HEK293 (cell line): ENCODE results near the gene TMPRSS5.

Experiments
- CTCF ChIA-PET: fragments of 350-600 bp; formaldehyde crosslinking; extraction: SDS; loops from one replicate; lab custom pipeline; 2021; ENCODE audit warnings: antibody characterized with exemption; lab: Yijun Ruan, JAX
- POLR2A ChIA-PET: fragments of 300-600 bp; formaldehyde crosslinking; extraction: SDS; loops from one replicate; lab custom pipeline; 2020; ENCODE audit warnings: antibody characterized with exemption, inconsistent platforms; lab: Yijun Ruan, JAX
- H3K27ac ChIP-seq: fragments of 200-500 bp; sonication (Bioruptor generic); 2 replicates; pipeline ENCODE4 v1.5.1; 2014; ENCODE audit warnings: low read depth, low read length, control low read depth, inconsistent platforms; ENCODE audit errors: extremely low read depth
- H3K36me3 ChIP-seq, 2 experiments: fragments of 200-500 bp in 1 of 2; sonication (Bioruptor generic) in 1 of 2; 1 replicate in 1 of 2; 2 replicates in 1 of 2; pipeline ENCODE4 v1.5.1; 2014 to 2017; ENCODE audit warnings: inconsistent platforms in 2 of 2, low read length in 2 of 2; ENCODE audit not compliant: control insufficient read depth in 2 of 2, insufficient read depth in 1 of 2
- H3K4me1 ChIP-seq: fragments of 200-500 bp; sonication (Bioruptor generic); 2 replicates; pipeline ENCODE4 v1.5.1; 2014; ENCODE audit warnings: mild to moderate bottlenecking, low read length, inconsistent platforms; ENCODE audit not compliant: control insufficient read depth, insufficient read depth
- H3K4me3 ChIP-seq: 2 replicates; pipeline ENCODE4 v1.5.1; 2011; ENCODE audit warnings: low read depth, mild to moderate bottlenecking, control low read depth, low read length, moderate library complexity
- H3K9me3 ChIP-seq: fragments of 200-500 bp; sonication (Bioruptor generic); 2 replicates; pipeline ENCODE4 v1.5.1; 2014; ENCODE audit warnings: low read depth, low read length, inconsistent platforms; ENCODE audit not compliant: control insufficient read depth, insufficient read depth
- BCL6B ChIP-seq: fragments of 450-650 bp; formaldehyde crosslinking; IDR thresholded peaks from 2 replicates; pipeline ENCODE4 v1.5.1; 2017; ENCODE audit warnings: missing biosample characterization, missing genetic modification characterization
- PRDM6 ChIP-seq: fragments of 450-650 bp; formaldehyde crosslinking; IDR thresholded peaks from 2 replicates; pipeline ENCODE4 v1.5.1; 2017; ENCODE audit warnings: missing biosample characterization, missing genetic modification characterization
- SCRT1 ChIP-seq: fragments of 450-650 bp; formaldehyde crosslinking; IDR thresholded peaks from 2 replicates; pipeline ENCODE4 v1.5.1; 2016; ENCODE audit warnings: missing biosample characterization, missing genetic modification characterization, borderline replicate concordance
- SETDB1 ChIP-seq: IDR thresholded peaks from one replicate; pipeline ENCODE4 v1.6.1; 2017; ENCODE audit warnings: mild to moderate bottlenecking, low read length, moderate library complexity, mixed read lengths; ENCODE audit not compliant: insufficient read length
- ZBTB17 ChIP-seq: fragments of 450-650 bp; formaldehyde crosslinking; IDR thresholded peaks from 2 replicates; pipeline ENCODE4 v1.5.1; 2016; ENCODE audit warnings: missing biosample characterization, missing genetic modification characterization
- ZBTB21 ChIP-seq: fragments of 450-650 bp; formaldehyde crosslinking; IDR thresholded peaks from 2 replicates; pipeline ENCODE4 v1.5.1; 2017; ENCODE audit warnings: missing biosample characterization, missing genetic modification characterization
- ZNF10 ChIP-seq: fragments of 450-650 bp; formaldehyde crosslinking; IDR thresholded peaks from 2 replicates; pipeline ENCODE4 v1.5.1; 2017; ENCODE audit warnings: missing biosample characterization, missing genetic modification characterization
- ZNF112 ChIP-seq: fragments of 450-650 bp; formaldehyde crosslinking; IDR thresholded peaks from 2 replicates; pipeline ENCODE4 v1.5.0; 2017; ENCODE audit warnings: missing biosample characterization, missing genetic modification characterization
- ZNF174 ChIP-seq: fragments of 450-650 bp; formaldehyde crosslinking; IDR thresholded peaks from 2 replicates; pipeline ENCODE4 v1.5.0; 2017; ENCODE audit warnings: missing biosample characterization, mild to moderate bottlenecking, missing genetic modification characterization
- ZNF214 ChIP-seq: fragments of 450-650 bp; formaldehyde crosslinking; IDR thresholded peaks from 2 replicates; pipeline ENCODE4 v1.5.1; 2017; ENCODE audit warnings: missing biosample characterization, mild to moderate bottlenecking, missing genetic modification characterization, borderline replicate concordance
- ZNF221 ChIP-seq: fragments of 450-650 bp; formaldehyde crosslinking; IDR thresholded peaks from 2 replicates; pipeline ENCODE4 v1.5.1; 2017; ENCODE audit warnings: missing biosample characterization, missing genetic modification characterization, borderline replicate concordance
- ZNF292 ChIP-seq: fragments of 450-650 bp; formaldehyde crosslinking; IDR thresholded peaks from 2 replicates; pipeline ENCODE4 v1.5.1; 2016; ENCODE audit warnings: low read depth, missing biosample characterization, missing genetic modification characterization, borderline replicate concordance
- ZNF311 ChIP-seq: fragments of 450-650 bp; formaldehyde crosslinking; IDR thresholded peaks from 2 replicates; pipeline ENCODE4 v1.5.1; 2017; ENCODE audit warnings: missing biosample characterization, missing genetic modification characterization, borderline replicate concordance
- ZNF324 ChIP-seq: fragments of 450-650 bp; formaldehyde crosslinking; IDR thresholded peaks from 2 replicates; pipeline ENCODE4 v1.5.1; 2016; ENCODE audit warnings: missing biosample characterization, missing genetic modification characterization
- ZNF404 ChIP-seq: fragments of 450-650 bp; formaldehyde crosslinking; IDR thresholded peaks from 2 replicates; pipeline ENCODE4 v1.5.1; 2017; ENCODE audit warnings: missing biosample characterization, missing genetic modification characterization
- ZNF548 ChIP-seq: fragments of 450-650 bp; formaldehyde crosslinking; IDR thresholded peaks from 2 replicates; pipeline ENCODE4 v1.5.1; 2016; ENCODE audit warnings: missing biosample characterization, missing genetic modification characterization
- ZNF571 ChIP-seq: fragments of 450-650 bp; formaldehyde crosslinking; IDR thresholded peaks from 2 replicates; pipeline ENCODE4 v1.5.0; 2017; ENCODE audit warnings: missing biosample characterization, missing genetic modification characterization
- ZNF600 ChIP-seq: fragments of 450-650 bp; formaldehyde crosslinking; IDR thresholded peaks from 2 replicates; pipeline ENCODE4 v1.5.1; 2016; ENCODE audit warnings: missing biosample characterization, missing genetic modification characterization
- ZNF621 ChIP-seq: fragments of 450-650 bp; formaldehyde crosslinking; IDR thresholded peaks from 2 replicates; pipeline ENCODE4 v1.5.1; 2017; ENCODE audit warnings: missing biosample characterization, missing genetic modification characterization
- ZNF664 ChIP-seq: fragments of 450-650 bp; formaldehyde crosslinking; IDR thresholded peaks from 2 replicates; pipeline ENCODE4 v1.5.1; 2016; ENCODE audit warnings: missing biosample characterization, missing genetic modification characterization
- ZNF670 ChIP-seq: fragments of 450-650 bp; formaldehyde crosslinking; IDR thresholded peaks from 2 replicates; pipeline ENCODE4 v1.5.1; 2016; ENCODE audit warnings: missing biosample characterization, missing genetic modification characterization, low read depth
- ZNF707 ChIP-seq: fragments of 450-650 bp; formaldehyde crosslinking; IDR thresholded peaks from 2 replicates; pipeline ENCODE4 v1.5.1; 2016; ENCODE audit warnings: missing biosample characterization, missing genetic modification characterization
- ZNF768 ChIP-seq: fragments of 450-650 bp; formaldehyde crosslinking; IDR thresholded peaks from 2 replicates; pipeline ENCODE4 v1.5.1; 2018; ENCODE audit warnings: missing biosample characterization, mild to moderate bottlenecking, missing genetic modification characterization
- ZNF776 ChIP-seq: fragments of 450-650 bp; formaldehyde crosslinking; IDR thresholded peaks from 2 replicates; pipeline ENCODE4 v1.5.0; 2017; ENCODE audit warnings: missing biosample characterization, missing genetic modification characterization, borderline replicate concordance
- ZNF792 ChIP-seq: fragments of 450-650 bp; formaldehyde crosslinking; IDR thresholded peaks from 2 replicates; pipeline ENCODE4 v1.5.1; 2016; ENCODE audit warnings: missing biosample characterization, missing genetic modification characterization
- ZSCAN4 ChIP-seq: fragments of 450-650 bp; formaldehyde crosslinking; IDR thresholded peaks from 2 replicates; pipeline ENCODE4 v1.5.1; 2017; ENCODE audit warnings: missing biosample characterization, missing genetic modification characterization

The TMPRSS5 gene

GRCh38 chr11:113725913-113726312 is 19.8 kb upstream of the TMPRSS5 start:
- TF ChIP-seq ZNF311 (tag by site-specific recombination) (no peak), ZNF600 (tag by site-specific recombination) (0 out of 2 replicates have a peak, but pooled peaks have one; percentile 26), PRDM6 (peak; percentile 57)
- POLR2A ChIA-PET: no interaction called here
- CTCF ChIA-PET: interaction anchor here (0.5 to 1.9 kb wide), 11 partner anchors 13 to 746 kb away, joined by 3 to 8 read pairs (median 5); no protein-coding TSS in a partner anchor
- Histone ChIP-seq H3K4me3 (no peak overlapping the region), H3K4me1 (no peaks in the 10 kb centered on the region), H3K27ac (no peak overlapping the region), H3K36me3 (no peaks in the 10 kb centered on the region), H3K9me3 (no peaks in the 10 kb centered on the region)

GRCh38 chr11:113725407-113725806 is 19.3 kb upstream of the TMPRSS5 start:
- CTCF ChIA-PET: interaction anchor here (0.5 to 1.9 kb wide), 13 partner anchors 13 to 745 kb away, joined by 3 to 8 read pairs (median 4); no protein-coding TSS in a partner anchor
- POLR2A ChIA-PET: no interaction called here
- H3K27ac ChIP-seq: no peak overlapping the region
- H3K4me1 ChIP-seq: no peaks in the 10 kb centered on the region
- no peak overlapping the region for H3K4me3 ChIP-seq
- H3K9me3 ChIP-seq: no peaks in the 10 kb centered on the region
- TF ChIP-seq ZNF707: no peak
- TF ChIP-seq ZBTB21 (tag by site-specific recombination): no peak
- TF ChIP-seq ZNF292: no peak
- TF ChIP-seq ZNF571 (tag by site-specific recombination): no peak
- TF ChIP-seq ZNF311 (tag by site-specific recombination): no peak
- TF ChIP-seq SETDB1: no peak
- no peak for TF ChIP-seq BCL6B (tag by site-specific recombination)
- no peaks in the 10 kb centered on the region for H3K36me3 ChIP-seq

- ChIA-PET CTCF (interaction anchor here (0.8 to 1.9 kb wide), 2 partner anchors 72 to 192 kb away, joined by 3 to 5 read pairs; no protein-coding TSS in a partner anchor), POLR2A (no interaction called here)
- H3K4me3 ChIP-seq: no peak overlapping the region
- no peak for TF ChIP-seq ZNF792
- TF ChIP-seq ZNF664: no peak
- TF ChIP-seq ZNF776 (tag by site-specific recombination): no peak
- no peak for TF ChIP-seq ZNF621 (tag by site-specific recombination)
- TF ChIP-seq ZNF670 (tag by site-specific recombination): no peak
- TF ChIP-seq ZNF174 (tag by site-specific recombination): no peak
- TF ChIP-seq ZBTB17 (tag by site-specific recombination): no peak
- TF ChIP-seq ZNF404 (tag by site-specific recombination): no peak
- TF ChIP-seq SCRT1: no peak
- no peak for TF ChIP-seq ZNF10 (tag by site-specific recombination)
- no peak for TF ChIP-seq ZSCAN4 (tag by site-specific recombination)
- TF ChIP-seq ZNF324 (tag by site-specific recombination): no peak
- TF ChIP-seq ZNF112: no peak
- no peak for TF ChIP-seq ZNF548 (tag by site-specific recombination)
- no peak for TF ChIP-seq ZNF214
- no peak for TF ChIP-seq ZNF221 (tag by site-specific recombination)
- no peak for TF ChIP-seq ZNF768 (tag by site-specific recombination)
- no peaks in the 10 kb centered on the region for H3K4me1 ChIP-seq
- no peak overlapping the region for H3K27ac ChIP-seq
- H3K36me3 ChIP-seq: no peaks in the 10 kb centered on the region
- H3K9me3 ChIP-seq: no peaks in the 10 kb centered on the region
Measured at GRCh38 chr11:113724778-113725177, 18.7 kb upstream of the TMPRSS5 start.
